Neuronal stem cell (in vitro differentiated cells): ENCODE measurements around the gene MPL.

Experiments used
- DNase-seq: peaks from one replicate; pipeline ENCODE4 v3.0.0-alpha.2; 2013; ENCODE audit warnings: low spot score
- H2AFZ ChIP-seq: one replicate; pipeline ENCODE4 v1.6.1; 2013; ENCODE audit warnings: mild to moderate bottlenecking, low read length, inconsistent platforms
- H2AK5ac ChIP-seq: 2 replicates; pipeline ENCODE4 v1.6.1; 2013; ENCODE audit warnings: low read depth, mild to moderate bottlenecking, inconsistent platforms, low read length, moderate library complexity, mixed read lengths
- H2BK120ac ChIP-seq: 2 replicates; pipeline ENCODE4 v1.6.1; 2013; ENCODE audit warnings: low read depth, mild to moderate bottlenecking, inconsistent platforms, low read length, moderate library complexity, mixed read lengths
- H2BK12ac ChIP-seq: one replicate; pipeline ENCODE4 v1.6.1; 2013; ENCODE audit warnings: low read length, inconsistent platforms
- H2BK15ac ChIP-seq: 2 replicates; pipeline ENCODE4 v1.6.1; 2013; ENCODE audit warnings: mild to moderate bottlenecking, low read length, inconsistent platforms, mixed read lengths
- H2BK5ac ChIP-seq: one replicate; pipeline ENCODE4 v1.6.1; 2013; ENCODE audit warnings: inconsistent platforms, mild to moderate bottlenecking, low read length, moderate library complexity
- H3K14ac ChIP-seq: one replicate; pipeline ENCODE4 v1.6.1; 2013; ENCODE audit warnings: low read length, inconsistent platforms
- H3K18ac ChIP-seq: 2 replicates; pipeline ENCODE4 v1.6.1; 2013; ENCODE audit warnings: low read length, inconsistent platforms
- H3K23ac ChIP-seq: 2 replicates; pipeline ENCODE4 v1.6.1; 2013; ENCODE audit warnings: low read depth, mild to moderate bottlenecking, mixed read lengths, low read length, inconsistent platforms; ENCODE audit not compliant: poor library complexity
- H3K27ac ChIP-seq: replicated peaks from 3 replicates; pipeline ENCODE4 v1.5.1; 2013; ENCODE audit warnings: low read length, inconsistent platforms
- H3K27me3 ChIP-seq, 3 experiments: 2 replicates each; pipeline ENCODE4 v1.6.1; 2013; ENCODE audit warnings: low read length in 3 of 3, mild to moderate bottlenecking in 2 of 3, inconsistent platforms in 1 of 3, low read depth in 1 of 3, mixed read lengths in 1 of 3, moderate library complexity in 1 of 3; ENCODE audit not compliant: control insufficient read depth in 3 of 3, insufficient read depth in 3 of 3
- H3K36me3 ChIP-seq, 2 donors: replicated peaks in 1 of 2; 2 replicates each; pipeline ENCODE4 v1.6.1; 2013; ENCODE audit warnings: low read length in 2 of 2; ENCODE audit not compliant: control insufficient read depth in 2 of 2, insufficient read depth in 2 of 2
- H3K4ac ChIP-seq: 2 replicates; pipeline ENCODE4 v1.6.1; 2013; ENCODE audit warnings: inconsistent platforms, mild to moderate bottlenecking, low read length, moderate library complexity
- H3K4me1 ChIP-seq, 2 donors: 1 replicate in 1 of 2; 2 replicates in 1 of 2; pipeline ENCODE4 v1.6.1; 2013; ENCODE audit warnings: low read length in 2 of 2, low read depth in 1 of 2; ENCODE audit not compliant: control insufficient read depth in 2 of 2, insufficient read depth in 1 of 2
- H3K4me2 ChIP-seq: one replicate; pipeline ENCODE4 v1.6.1; 2013; ENCODE audit warnings: mild to moderate bottlenecking, low read length, inconsistent platforms; ENCODE audit not compliant: insufficient read depth, poor library complexity, severe bottlenecking
- H3K4me3 ChIP-seq, 2 donors: 2 replicates each; pipeline ENCODE4 v1.5.1; 2013; ENCODE audit warnings: low read length in 2 of 2, mild to moderate bottlenecking in 2 of 2, inconsistent platforms in 1 of 2, moderate library complexity in 1 of 2
- H3K79me1 ChIP-seq: one replicate; pipeline ENCODE4 v1.6.1; 2013; ENCODE audit warnings: low read depth, mild to moderate bottlenecking, inconsistent platforms, low read length, moderate library complexity
- H3K9ac ChIP-seq: one replicate; pipeline ENCODE4 v1.6.1; 2013; ENCODE audit warnings: mild to moderate bottlenecking, low read depth, low read length, inconsistent platforms; ENCODE audit not compliant: poor library complexity
- H3K9me3 ChIP-seq, 2 donors: replicated peaks in 1 of 2; 2 replicates each; pipeline versions ENCODE3 to v1.6.1; 2013; ENCODE audit warnings: low read length in 2 of 2, mild to moderate bottlenecking in 2 of 2, inconsistent platforms in 1 of 2, low read depth in 1 of 2, mixed read lengths in 1 of 2, moderate library complexity in 1 of 2; ENCODE audit not compliant: control insufficient read depth in 2 of 2, insufficient read depth in 1 of 2
- H4K8ac ChIP-seq: one replicate; pipeline ENCODE4 v1.6.1; 2013; ENCODE audit warnings: low read depth, mild to moderate bottlenecking, inconsistent platforms, low read length, moderate library complexity
- H4K91ac ChIP-seq: one replicate; pipeline ENCODE4 v1.6.1; 2013; ENCODE audit warnings: low read length, low read depth, mild to moderate bottlenecking, inconsistent platforms; ENCODE audit not compliant: poor library complexity
- WGBS, 2 donors: extraction: QIAGEN DNeasy Blood & Tissue Kit; methylation state at CpG; one replicate each; pipeline ENCODE4 v1.1.7; 2013; ENCODE audit warnings: missing lambda C conversion rate in 2 of 2, mixed read lengths in 1 of 2; ENCODE audit not compliant: insufficient read length in 2 of 2, insufficient replicate concordance in 1 of 2; ENCODE audit errors: extremely low coverage in 2 of 2; 5-methylcytosine and 5-hydroxymethylcytosine counted together

MPL gene

DNA sequence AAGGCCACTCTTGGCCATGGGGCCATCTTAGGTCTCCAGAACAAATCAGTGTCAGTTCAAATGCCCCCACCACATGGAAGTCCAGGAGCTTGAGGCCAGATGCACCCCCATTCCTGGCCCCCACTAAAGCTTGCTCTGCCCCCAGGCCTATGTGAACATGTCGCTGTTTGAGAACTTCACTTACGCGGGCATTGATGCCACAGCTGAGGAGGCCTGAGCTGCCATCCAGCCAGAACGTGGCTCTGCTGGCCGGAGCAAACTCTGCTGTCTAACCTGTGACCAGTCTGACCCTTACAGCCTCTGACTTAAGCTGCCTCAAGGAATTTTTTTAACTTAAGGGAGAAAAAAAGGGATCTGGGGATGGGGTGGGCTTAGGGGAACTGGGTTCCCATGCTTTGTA is 15.1 kb upstream of the MPL start:
- WGBS, 2 donors: no CpG with 5 or more reads among the region's 5 CpGs
- Histone ChIP-seq H2BK12ac (no peak overlapping the region), H3K18ac (no peak overlapping the region)

GRCh38 chr1:43324810-43325209 is 12.8 kb upstream of the MPL start:
- Histone ChIP-seq H3K4me3 (no peak overlapping the region), H2AK5ac (no peak overlapping the region), H3K79me1 (no peaks in the 10 kb centered on the region), H3K23ac (no peak overlapping the region), H3K18ac (no peak overlapping the region), H2BK120ac (no peak overlapping the region), H2BK15ac (no peak overlapping the region), H3K4me2 (no peak overlapping the region), H2AFZ (no peak overlapping the region), H2BK12ac (no peak overlapping the region), H3K14ac (no peak overlapping the region), H3K4me1 (no peaks in the 10 kb centered on the region), H3K27me3 (no peaks in the 10 kb centered on the region), H3K9me3 (peaks cover 3 to 6% of the 10 kb centered on the region in 2 donors), H3K27ac (no peak overlapping the region), H3K9ac (no peak overlapping the region), H4K91ac (no peak overlapping the region), H2BK5ac (no peak overlapping the region), H4K8ac (no peak overlapping the region), H3K36me3 (no peaks in the 10 kb centered on the region), H3K4ac (no peak overlapping the region)
- no peak for DNase-seq
- no CpG with 5 or more reads among the region's 1 CpG for WGBS, 2 donors

More for the DNA sequence above, 15.1 kb upstream of the MPL start:
- Histone ChIP-seq H2BK120ac (no peak overlapping the region), H3K14ac (no peak overlapping the region), H2AK5ac (no peak overlapping the region), H3K4me3 (no peak overlapping the region), H2AFZ (no peak overlapping the region), H3K4me1 (peaks cover 0 to 5% of the 10 kb centered on the region in 2 donors), H3K79me1 (no peaks in the 10 kb centered on the region), H3K4ac (no peak overlapping the region), H2BK15ac (no peak overlapping the region), H3K4me2 (no peak overlapping the region), H3K36me3 (no peaks in the 10 kb centered on the region), H3K27ac (no peak overlapping the region), H3K9me3 (peaks cover 0 to 1% of the 10 kb centered on the region in 2 donors), H3K9ac (no peak overlapping the region), H4K91ac (no peak overlapping the region), H3K27me3 (no peaks in the 10 kb centered on the region), H4K8ac (no peak overlapping the region), H3K23ac (no peak overlapping the region), H2BK5ac (no peak overlapping the region)
- DNase-seq: no peak

DNA sequence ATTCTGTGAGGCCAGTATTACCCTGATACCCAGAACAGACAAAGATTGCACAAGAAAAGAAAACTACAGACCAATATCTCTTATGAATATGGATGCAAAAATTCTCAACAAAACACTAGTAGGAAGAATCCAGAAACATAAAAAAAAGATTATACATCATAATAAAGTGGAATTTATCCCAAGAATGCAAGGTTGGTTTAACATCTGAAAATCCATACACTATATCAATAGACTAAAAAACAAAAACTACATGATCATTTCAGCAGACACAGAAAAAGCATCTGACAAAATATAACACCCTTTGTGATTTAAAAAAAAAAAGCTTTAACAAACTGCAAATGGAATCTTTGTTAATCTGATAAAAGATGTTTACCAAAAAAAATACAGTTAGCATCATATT is 12.2 kb upstream of the MPL start:
- DNase-seq: no peak
- H4K8ac ChIP-seq: no peak overlapping the region
- no peak overlapping the region for H2BK120ac ChIP-seq
- H3K4me3 ChIP-seq: no peak overlapping the region
- H2AK5ac ChIP-seq: no peak overlapping the region
- H2BK12ac ChIP-seq: no peak overlapping the region
- H2BK5ac ChIP-seq: no peak overlapping the region
- H3K23ac ChIP-seq: no peak overlapping the region
- no peak overlapping the region for H3K4ac ChIP-seq
- H3K4me1 ChIP-seq: peaks cover 0 to 3% of the 10 kb centered on the region in 2 donors
- H3K9ac ChIP-seq: no peak overlapping the region
- no peak overlapping the region for H2BK15ac ChIP-seq
- no peak overlapping the region for H2AFZ ChIP-seq
- no peak overlapping the region for H3K14ac ChIP-seq
- no peaks in the 10 kb centered on the region for H3K79me1 ChIP-seq
- H3K36me3 ChIP-seq: no peaks in the 10 kb centered on the region
- no peak overlapping the region for H3K4me2 ChIP-seq
- no peak overlapping the region for H3K18ac ChIP-seq
- H3K9me3 ChIP-seq: peaks cover 3 to 6% of the 10 kb centered on the region in 2 donors
- H3K27ac ChIP-seq: no peak overlapping the region
- no peak overlapping the region for H4K91ac ChIP-seq
- H3K27me3 ChIP-seq: no peaks in the 10 kb centered on the region

- no peak overlapping the region for H3K14ac ChIP-seq
- H2AK5ac ChIP-seq: no peak overlapping the region
- H3K27ac ChIP-seq: no peak overlapping the region
- no peak overlapping the region for H3K23ac ChIP-seq
- WGBS, 2 donors: no CpG with 5 or more reads among the region's 1 CpG
- H2AFZ ChIP-seq: no peak overlapping the region
- no peak overlapping the region for H2BK12ac ChIP-seq
- H4K91ac ChIP-seq: no peak overlapping the region
- H2BK15ac ChIP-seq: no peak overlapping the region
- no peak overlapping the region for H2BK120ac ChIP-seq
- H3K79me1 ChIP-seq: no peaks in the 10 kb centered on the region
- H2BK5ac ChIP-seq: no peak overlapping the region
- no peak overlapping the region for H3K4me3 ChIP-seq
- H3K4me2 ChIP-seq: no peak overlapping the region
- no peak overlapping the region for H4K8ac ChIP-seq
- H3K27me3 ChIP-seq: no peaks in the 10 kb centered on the region
- peaks cover 3 to 6% of the 10 kb centered on the region in 2 donors for H3K9me3 ChIP-seq
- H3K4ac ChIP-seq: no peak overlapping the region
- no peak for DNase-seq
- no peak overlapping the region for H3K18ac ChIP-seq
- H3K36me3 ChIP-seq: no peaks in the 10 kb centered on the region
- no peak overlapping the region for H3K9ac ChIP-seq
- H3K4me1 ChIP-seq: peaks cover 0 to 3% of the 10 kb centered on the region in 2 donors
Observed at GRCh38 chr1:43327549-43328292, 9.9 kb upstream of the MPL start.
